GM12892 (cell line): ENCODE data around the gene RAD51.

ENCODE experiments used
- POLR2AphosphoS5 ChIP-seq: IDR thresholded peaks from 2 replicates; pipeline ENCODE4 v1.6.1; 2011; ENCODE audit warnings: low read depth, low read length, control low read depth
- TAF1 ChIP-seq: IDR thresholded peaks from 2 replicates; pipeline ENCODE4 v1.6.1; 2011; ENCODE audit warnings: low read depth, mild to moderate bottlenecking, control low read depth, low read length, borderline replicate concordance

DNA sequence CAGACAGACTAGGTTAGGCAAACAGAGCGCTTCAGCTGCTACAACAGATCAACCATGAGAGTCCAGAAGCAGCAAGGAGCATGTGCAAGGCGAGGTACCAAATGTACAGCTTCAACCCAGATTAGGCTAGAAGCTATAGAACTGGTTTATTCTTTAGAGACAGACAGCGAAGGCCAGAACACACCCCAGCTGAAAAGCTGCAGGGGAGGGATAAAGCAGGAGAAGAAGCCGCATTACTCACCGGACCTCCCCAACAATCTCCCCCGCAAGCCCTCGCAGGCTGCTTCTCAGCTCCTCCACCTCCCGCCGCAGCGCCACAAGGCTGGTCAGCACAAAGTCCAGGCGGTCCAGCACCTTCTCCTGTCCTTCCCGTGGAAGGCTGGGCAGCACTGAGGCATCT is 56.8 kb downstream of the RAD51 start:
- TF ChIP-seq POLR2AphosphoS5 (no peak), TAF1 (no peak)
